Activated CD4-positive, alpha-beta T cell treated with anti-CD3 and anti-CD28 coated beads, Interleukin-2, amount 50 U/mL, for 1 hour (primary cell): ENCODE results near the gene ITPR2.

ENCODE experiments used
- DNase-seq: peaks from one replicate; pipeline ENCODE4 v3.0.0-alpha.2; 2020

The ITPR2 gene

DNA sequence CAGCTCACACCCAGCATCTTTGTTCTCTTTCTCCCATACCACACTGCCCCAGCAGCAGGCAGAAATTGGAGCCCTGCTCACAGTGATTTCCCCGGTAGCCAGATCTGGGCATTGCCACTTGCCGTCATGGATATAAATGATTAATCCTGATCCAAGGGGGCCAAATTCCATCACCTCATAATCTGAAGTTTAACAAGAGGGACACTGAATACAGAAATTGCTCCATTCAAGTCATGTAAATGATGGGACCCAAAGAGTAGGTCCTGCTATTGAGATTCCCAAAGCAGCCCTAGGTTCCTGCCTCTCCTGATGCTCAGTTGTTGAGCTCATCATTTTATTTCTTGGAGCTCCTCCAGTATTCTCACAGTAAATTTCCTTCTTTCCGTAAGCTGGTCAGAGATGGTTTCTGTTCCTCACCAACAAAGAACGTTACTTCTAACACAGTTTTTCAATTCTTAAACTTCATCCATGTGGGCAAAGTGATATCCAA lies 11.7 kb downstream of the ITPR2 start:
- DNase-seq = no peak

DNA sequence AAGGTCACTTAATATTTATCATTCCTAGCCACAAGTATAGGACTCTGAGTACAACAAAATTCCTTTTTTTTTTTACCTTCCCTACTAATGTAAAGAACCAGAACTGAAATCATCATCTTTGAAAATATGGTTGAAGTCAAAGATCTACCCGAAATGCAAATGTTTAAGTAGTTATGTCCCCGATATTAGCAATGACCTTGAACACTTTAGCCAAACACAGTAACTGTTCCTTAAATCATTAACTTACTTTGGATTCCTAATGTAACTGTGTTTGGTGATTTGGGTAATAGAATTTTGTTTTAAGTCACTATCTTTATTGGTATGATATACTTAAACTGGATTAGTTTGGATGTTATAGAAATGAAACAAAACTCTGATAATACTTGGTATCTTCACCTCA lies 14.4 kb downstream of the ITPR2 start:
- DNase-seq = no peak

DNA sequence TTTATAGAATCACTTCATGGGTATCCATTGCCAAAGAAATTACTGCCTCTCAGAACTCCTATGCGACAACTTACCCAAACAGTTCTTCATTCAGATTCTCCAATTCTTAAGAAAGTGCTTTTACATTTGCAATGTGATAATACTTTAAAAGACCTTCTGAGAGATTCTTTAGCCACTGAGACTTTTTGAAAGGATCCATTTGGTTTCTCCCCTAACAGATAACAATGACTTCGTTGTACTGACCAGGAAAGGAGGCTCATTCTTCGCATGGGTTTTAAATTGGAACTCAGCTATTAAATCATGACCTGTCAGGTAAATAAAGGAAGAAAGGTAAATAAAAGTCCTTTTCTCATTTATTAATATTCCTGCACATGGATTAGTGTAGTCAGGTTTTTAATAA lies 14.8 kb downstream of the ITPR2 start:
- no peak for DNase-seq

DNA sequence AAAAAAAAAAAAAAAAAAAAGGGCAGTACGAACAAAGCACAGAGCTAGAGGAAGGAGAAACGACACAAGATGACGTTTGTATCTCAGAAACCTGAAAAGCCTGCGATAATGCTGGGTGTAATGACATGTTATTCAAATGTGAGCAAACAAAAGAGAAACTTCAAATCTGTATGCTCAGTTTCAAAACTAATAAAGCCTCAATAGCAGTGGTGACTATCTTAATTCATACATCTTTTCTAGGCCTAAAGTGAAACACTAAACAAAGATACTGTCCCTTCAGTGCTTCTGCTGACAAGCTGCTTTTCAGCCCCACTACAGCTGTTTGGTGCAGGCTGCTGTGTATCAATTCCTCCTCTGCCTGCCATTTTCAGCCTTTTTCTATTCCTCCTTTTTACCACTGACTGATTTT lies 15.8 kb downstream of the ITPR2 start:
- DNase-seq = no peak

DNA sequence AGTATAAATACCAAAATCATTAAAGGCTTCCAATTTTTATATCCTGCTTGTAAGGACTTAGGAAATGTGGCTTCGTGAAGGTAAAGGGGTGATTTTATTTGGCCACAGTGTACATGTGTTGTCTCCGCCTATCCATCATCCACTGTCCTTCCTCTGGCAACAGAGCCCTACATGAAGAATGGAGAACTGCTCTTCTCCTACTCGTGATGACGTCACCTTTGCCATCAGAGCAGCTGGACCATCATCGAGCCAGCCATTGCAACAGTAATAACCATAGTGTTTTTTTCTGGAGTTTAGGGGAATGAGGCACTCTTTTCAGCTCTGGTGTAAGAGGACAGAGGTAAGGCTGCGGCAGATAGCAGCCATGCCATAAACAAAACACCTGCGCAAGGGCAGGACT lies 19.2 kb downstream of the ITPR2 start:
- no peak for DNase-seq

DNA sequence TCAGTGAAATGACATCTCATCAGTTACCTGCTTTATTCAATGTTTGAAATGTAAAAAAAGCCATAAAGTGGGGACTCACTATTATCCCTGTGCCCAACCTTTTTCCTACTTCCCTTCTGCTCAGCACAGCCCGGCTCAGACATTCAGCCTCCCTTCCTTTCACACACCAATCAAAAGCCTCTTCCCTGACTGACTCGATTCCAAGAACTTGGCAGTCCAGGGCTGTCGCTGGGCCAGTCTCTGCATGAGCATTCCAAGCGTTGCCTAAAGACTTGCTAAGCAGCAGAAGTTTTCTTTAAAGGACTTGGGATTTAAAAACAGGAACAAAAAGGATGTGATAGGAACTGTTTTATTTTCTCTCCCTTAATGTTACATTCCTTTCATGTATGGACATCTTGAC lies 22.7 kb downstream of the ITPR2 start:
- DNase-seq = no peak

DNA sequence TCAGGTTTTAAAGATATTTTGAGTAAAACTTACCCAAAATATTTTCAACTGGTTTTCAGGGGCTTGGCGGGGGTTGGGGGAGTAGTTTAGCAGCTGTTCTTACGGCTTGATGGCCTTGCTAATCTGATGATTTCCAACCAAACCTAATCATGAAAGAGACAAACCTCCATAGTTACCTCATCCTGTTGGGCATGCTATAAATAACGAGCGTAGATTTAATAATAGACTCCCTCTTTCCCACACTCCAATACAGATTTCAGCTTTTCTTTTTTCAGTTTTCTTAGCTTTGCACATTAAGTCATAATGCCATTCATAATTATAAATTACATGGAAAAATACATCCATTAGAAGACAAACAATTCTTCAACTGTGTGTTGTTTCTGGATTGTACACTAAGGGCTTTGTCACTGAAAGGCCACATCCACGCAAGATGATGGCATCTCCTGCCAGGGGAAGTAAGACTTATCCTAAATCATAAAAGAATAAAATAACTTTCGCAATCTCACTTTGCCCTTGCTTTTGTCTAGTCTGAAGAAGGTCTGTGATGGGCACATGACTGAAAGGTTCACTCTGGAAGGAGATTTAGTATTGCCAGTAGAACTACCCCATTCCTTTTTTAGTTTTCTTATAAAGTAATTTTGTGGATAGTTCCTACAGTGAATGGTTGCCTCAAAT lies 23.2 kb downstream of the ITPR2 start:
- no peak for DNase-seq

DNA sequence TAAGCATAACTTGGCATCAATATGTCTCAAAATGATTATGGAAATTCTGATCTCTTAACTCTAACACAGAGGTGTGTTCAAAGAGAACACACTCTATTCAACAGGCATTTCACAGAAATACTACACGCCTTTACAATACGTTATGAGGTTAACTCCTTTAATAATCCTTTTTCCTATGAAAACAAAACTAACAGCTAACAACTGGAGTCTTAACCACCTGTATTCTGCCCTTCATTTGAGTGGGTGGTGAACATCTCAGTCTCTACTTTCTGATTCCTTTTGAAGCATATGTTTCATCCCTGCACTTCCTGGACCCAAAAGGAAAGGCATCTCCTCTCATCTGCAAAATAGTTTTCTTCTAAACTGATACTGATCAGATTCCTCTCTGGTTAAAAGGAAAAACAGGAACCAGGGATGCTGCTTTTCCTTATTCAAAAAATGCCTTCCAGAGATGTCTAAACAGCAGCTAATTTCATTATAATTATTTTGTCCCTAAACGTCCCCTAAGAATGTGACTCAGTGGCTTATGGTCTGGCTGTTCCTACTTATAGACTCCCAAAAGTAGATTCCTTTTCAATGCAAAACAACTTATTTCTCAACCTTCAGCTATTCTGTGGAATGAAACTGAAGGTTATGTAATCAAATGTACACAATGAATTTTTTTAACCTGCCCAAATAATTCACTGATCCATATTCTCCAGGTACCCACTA lies 24.1 kb downstream of the ITPR2 start:
- DNase-seq = no peak

DNA sequence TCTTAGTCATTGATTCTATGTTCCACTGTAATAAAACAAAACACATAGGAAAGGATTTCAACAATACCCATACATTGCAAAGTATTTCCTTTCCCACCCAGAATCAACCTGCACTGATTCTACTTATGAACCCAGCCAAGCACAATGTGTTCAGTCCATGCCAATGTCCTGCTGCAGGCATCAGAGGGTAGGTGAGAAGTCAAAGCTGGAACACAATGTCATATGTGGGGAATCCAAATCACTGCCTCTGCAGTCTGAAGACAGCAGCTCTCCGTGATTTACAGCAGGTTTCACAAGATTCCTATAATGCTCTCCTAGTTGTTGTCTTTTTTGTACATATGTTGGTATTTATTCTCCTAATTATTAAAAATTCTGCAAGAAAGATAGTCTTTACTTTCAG lies 25.7 kb downstream of the ITPR2 start:
- DNase-seq = no peak

DNA sequence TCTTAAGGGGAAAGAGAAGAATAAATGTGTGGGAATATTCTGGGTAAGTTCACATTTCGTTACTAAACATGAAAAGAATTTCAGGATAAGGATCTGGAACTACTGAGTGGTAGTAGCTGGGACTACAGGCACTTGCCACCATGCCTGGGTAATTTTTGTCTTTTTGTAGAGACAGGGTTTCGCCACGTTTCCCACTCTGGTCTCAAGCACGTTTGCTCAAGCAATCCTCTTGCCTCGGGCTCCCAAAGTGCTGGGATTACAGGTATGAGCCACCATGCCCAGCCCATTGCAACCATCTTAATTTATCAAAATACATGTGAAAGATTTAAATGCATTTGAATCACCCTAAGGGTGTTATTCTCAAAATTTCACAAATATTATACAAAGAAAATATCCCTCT lies 26.4 kb downstream of the ITPR2 start:
- DNase-seq = no peak

DNA sequence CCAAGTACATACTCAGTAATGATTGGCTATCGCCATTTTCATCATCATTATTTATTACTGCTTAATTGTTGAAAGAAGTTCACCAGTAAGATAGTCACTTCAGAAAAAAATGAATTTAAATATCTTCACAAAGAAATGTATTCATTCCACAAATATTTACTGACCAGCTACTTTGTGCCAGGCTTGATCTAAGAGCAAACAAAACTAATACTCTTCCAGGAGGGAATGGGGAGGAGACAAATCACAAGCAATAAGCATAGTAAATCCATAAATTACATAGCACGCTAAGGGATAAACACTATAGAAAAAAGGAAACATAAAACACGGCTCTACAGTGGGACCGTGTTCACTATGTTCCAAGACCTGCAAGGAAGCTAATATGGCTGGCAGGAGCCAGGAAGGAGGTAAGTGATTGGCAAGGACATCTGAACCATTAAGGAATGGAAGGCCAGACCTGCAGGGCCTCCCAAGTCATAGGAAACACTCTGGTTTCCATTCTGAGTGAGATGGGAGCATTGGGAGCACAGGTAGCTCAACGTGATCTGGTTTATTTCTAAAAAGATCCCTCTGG lies 27.5 kb downstream of the ITPR2 start:
- DNase-seq = no peak

DNA sequence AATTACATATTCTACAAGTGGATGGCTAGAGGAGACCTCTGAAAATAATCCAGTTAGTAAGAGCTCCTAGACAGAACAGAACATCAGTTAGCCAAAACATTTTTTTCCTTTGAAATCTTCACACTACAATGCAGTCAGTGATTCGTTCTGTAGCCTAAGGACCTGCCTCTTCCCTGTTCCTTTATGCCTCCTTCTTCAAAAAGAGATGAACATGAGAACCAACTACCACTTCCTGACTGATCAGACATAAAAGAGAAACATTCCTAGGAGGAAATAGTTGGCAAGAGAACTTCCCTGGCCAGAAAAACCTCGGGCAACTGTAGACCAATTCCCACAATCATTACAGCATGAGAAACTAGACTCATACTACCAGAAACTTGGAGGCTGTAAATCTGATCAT lies 29.4 kb downstream of the ITPR2 start:
- DNase-seq = no peak

DNA sequence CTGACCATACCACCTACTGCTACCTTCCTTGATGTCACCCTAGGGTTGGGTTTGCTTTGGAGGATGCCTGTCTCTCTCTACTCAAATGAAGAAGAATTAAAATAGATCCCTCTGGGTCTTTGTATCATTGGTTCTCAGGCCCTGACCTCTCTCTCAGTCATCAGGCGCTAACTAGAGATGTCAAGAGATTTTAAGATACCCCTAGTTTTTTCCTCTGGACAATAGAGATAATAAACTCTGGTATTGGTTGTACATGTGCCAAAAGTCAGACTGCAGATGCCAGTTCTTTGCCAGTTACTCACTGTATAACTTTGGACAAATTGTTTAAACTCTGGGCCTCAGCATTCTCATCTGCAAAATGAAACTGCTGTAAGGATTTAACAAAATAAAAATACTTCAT lies 31.5 kb downstream of the ITPR2 start:
- no peak for DNase-seq

DNA sequence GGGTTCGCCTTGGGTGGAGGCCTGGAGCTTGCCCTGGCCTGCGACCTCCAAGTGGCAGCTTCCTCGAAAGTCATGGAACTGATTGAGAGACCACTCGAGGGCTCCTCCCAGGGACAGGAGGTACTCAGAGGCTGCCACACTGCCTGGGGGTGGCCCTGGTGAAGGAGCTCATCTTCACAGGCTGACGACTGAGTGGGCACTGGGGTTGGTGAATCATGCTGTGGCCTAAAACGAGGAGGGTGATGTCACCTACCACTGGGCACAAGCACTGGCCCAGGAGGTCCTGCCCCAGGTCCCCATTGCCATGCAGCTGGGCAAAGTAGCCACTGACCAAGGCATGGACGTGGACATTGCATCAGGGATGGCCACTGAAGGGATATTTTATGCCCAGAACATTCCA lies 32.1 kb downstream of the ITPR2 start:
- no peak for DNase-seq

DNA sequence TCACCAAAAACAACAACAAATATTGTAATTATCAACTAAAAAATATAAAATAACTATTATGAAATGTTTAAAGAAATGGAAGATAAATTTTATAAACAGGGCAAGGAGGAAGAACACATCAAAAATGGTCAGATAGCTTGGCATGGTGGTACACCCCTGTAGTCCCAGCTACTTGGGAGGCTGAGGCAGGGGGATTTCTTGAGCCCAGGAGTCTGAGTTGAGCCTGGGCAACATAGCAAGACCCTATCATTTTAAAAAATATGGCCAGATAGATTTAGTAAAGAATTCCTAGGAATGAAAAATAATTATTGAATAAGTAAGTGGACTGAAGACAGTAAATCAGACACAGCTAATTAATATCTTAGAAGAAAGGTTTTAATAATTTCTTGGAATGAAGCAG lies 32.6 kb downstream of the ITPR2 start:
- no peak for DNase-seq

DNA sequence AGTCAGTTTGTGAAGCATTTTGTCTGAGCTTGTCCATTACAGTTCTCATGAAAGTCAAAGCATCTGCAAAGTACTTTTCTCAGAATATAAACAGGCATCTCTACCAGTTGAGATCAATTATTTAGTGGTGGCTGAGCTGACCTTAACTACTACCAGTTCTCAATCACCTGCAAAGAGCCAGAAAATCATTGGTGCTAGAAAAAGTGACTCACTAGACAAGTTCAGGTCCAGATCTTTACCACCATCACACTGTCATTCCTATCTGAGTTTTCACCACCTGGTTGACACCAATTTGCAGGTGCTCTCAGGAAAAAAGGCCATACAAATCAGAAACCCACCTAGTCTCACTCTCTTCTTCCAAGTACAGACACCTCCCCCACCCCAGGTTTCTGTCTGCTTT lies 33.3 kb downstream of the ITPR2 start:
- DNase-seq = no peak

DNA sequence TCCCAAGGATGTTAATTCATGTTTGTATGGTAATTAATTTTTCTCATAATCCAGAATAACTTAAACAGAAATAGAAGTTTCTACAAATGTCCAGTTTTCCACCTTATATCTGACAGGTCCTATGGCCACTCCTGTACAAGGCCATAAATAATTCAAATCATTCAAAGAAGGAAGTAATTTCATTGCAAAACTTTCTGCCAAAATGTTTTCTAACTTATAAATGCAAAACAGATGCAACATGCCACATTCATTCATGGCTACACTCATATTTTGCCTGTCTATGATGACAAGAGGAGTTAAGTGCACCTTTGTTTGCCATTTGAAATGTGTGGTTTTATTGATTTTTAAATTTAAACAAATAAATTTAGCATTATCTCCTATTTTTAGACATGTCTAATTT lies 34.4 kb downstream of the ITPR2 start:
- no peak for DNase-seq

DNA sequence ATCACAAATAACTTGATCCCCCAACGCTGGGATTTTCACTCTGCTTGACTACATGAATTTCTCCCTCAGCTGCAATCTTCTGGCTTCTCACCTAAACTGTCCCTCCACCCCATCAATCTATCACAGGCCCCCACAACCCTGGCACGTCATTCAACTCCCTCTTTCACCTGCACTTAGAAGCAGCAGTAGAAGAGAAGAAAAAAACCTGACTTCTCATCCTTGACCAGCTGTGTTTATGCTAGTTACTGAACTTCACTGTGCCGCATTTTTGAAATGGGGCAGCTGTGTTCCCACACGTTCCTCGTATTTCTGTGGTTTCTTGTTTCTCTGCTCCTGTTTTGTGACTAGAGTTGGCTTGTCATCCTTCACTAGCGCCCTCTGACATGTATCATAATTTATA lies 35.0 kb downstream of the ITPR2 start:
- DNase-seq = no peak

DNA sequence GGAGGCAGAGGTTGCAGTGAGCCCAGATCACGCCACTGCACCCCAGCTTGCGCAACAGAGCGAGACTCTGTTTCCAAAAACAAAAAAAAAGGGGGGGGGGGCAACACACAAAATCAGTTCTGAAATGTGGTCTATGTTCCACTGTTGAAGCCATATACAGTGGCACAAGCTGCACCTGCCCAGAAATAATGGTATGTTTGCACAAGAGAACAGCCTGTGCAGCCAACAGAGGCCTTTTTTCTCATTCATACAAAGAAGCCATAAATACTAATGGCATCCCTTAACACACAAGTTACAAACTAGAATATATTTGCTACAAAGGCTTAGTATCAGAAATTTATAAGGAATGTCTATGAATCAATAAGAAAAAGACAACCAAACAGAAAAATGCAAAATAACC lies 37.1 kb downstream of the ITPR2 start:
- no peak for DNase-seq

DNA sequence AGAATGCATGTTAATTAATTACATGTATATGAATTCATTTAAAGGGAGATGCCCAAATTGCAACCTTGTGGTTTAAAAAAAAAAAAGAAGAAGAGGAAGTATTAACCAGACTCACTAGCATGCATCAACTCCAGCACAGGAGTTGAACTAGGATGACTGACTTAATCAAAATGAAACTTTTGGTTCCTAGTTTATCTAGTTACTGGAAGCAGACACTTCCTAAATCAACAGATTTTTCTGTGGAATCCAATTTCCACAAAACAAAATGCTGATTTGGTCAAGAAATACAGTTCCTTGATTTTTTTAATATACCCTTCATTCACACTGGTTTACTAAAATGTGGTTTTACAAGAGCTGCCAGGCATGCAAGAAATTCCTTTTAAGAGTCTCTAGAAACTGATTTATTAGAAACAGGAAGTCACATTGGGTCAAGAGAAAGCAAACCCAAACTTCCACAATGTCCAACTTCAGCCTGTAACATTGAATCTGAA lies 41.6 kb downstream of the ITPR2 start:
- no peak for DNase-seq

DNA sequence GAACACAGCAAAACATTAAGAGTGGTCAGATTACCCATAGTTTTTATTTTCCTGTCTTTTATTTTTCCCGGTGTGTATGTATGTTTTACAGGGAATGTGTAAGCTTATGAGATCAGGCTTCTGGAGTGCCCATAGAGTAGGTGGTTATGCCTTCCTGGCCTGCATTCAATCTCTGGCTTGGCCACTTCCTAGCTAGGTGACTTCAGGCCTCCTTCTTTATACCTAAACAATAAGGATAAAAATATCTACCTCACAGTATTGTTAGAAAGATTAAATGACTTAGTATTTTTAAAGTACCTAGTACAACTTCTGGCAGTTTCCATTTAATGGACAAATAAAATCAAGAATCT lies 42.4 kb downstream of the ITPR2 start:
- no peak for DNase-seq

DNA sequence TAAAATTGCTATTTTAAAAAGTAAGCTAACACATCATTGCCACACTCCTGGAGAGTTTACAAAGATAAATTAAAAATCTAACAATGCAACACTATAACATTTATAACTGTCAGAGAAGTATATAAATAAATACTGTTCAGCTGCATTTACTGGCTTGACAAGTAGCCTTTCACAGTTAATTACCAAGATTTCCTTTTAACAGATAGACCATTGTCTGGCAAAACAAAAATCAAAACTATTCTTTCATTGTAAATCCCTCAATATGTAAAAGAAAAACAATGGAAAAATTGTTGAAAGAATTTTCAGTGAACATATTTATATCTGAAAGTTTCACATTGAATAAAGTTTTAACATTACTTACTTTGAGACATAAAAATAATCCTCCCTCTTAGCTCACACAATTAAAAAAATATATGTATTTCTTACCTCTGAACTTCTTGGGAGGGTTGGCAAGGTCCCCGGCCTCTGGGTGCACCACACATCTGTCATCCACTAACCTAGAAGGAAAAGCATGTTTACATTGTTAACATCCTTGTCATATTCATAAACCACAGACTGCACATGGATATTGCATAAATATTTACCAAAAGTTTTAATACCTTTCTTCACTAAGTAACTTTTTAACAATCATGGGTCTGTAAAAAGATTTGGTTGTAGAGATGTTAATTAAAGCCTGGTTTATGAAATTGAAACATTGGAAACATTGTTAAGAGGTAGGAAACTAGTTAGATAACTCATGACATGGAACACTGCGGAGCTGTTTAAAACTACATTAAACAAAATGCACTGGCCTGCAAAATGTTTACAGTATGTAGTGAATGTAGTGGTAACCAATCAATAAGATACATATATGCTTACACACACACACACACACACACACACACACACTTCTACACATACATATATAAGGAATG lies 43.0 kb downstream of the ITPR2 start:
- no peak for DNase-seq

DNA sequence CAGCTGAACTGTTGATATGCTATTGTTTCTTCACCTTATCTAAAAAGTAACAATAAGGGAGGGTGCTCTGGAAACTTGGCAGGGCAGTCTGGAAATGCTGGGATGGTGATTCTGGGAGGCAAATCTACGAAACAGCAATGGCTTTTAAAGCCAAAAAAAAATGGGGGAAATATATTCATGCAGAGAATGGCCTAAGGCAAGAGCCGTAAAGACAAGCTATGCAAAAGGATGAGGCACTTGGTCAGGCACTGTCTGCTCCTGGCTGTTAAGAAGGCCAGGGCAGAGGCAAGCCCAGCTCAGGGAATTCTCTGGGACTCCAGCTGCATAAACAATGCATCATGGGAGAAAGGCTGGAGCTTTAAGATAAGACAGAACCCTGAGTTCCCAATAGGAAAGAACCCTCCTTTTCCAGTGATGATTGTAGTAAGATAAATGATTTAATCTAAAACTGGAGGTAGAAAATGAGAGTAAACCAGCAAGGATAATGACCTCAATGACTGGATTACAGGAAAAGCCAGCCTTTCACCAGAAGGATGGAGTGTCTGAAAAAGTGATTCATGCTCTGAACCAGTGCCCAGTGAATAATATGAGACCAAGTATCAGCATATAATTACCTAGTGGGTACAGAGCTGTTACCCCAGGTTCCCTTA lies 46.0 kb downstream of the ITPR2 start:
- DNase-seq = no peak
